Activated naive CD8-positive, alpha-beta T cell treated with anti-CD3 and anti-CD28 coated beads for 36 hours (primary cell): ENCODE measurements around the gene ALAS1. TPM values are rescaled to one million over a fixed set of nuclear protein-coding genes. Genes with fewer than 3 reads are reported as not detected.

Experiments
- DNase-seq: peaks from one replicate; pipeline ENCODE4 v3.0.0; 2021
- H3K27ac Mint-ChIP-seq: one replicate; pipeline ENCODE4 v1.8.0; 2022; ENCODE audit warnings: mild to moderate bottlenecking, moderate library complexity, mixed read lengths
- H3K27me3 Mint-ChIP-seq: one replicate; pipeline ENCODE4 v1.8.0; 2022; ENCODE audit warnings: mild to moderate bottlenecking, mixed read lengths
- H3K36me3 Mint-ChIP-seq: one replicate; pipeline ENCODE4 v1.8.0; 2021; ENCODE audit warnings: mild to moderate bottlenecking, mixed read lengths
- H3K4me1 Mint-ChIP-seq: one replicate; pipeline ENCODE4 v1.8.0; 2021; ENCODE audit warnings: mixed read lengths
- H3K4me3 Mint-ChIP-seq: one replicate; pipeline ENCODE4 v1.8.0; 2022; ENCODE audit warnings: mild to moderate bottlenecking, moderate library complexity, mixed read lengths
- H3K9me3 Mint-ChIP-seq: one replicate; pipeline ENCODE4 v1.8.0; 2022; ENCODE audit warnings: mixed read lengths
- total RNA-seq, 2 experiments: library from RNA; stranded (reverse); gene quantifications; one replicate each; pipeline ENCODE4 v1.2.3, GENCODE V29; 2021

The ALAS1 gene
- total RNA-seq, 2 experiments from 2014 or later, result 59.4 to 63.0 TPM

- H3K36me3 Mint-ChIP-seq, result peaks cover 21% of the 10 kb centered on the region
- DNase-seq, result no peak
- peak overlapping the region; percentile 10 for H3K4me3 Mint-ChIP-seq
- H3K27ac Mint-ChIP-seq, result peak overlapping the region; percentile 70
- H3K9me3 Mint-ChIP-seq, result no peaks in the 10 kb centered on the region
- no peaks in the 10 kb centered on the region for H3K27me3 Mint-ChIP-seq
- peaks cover 60% of the 10 kb centered on the region for H3K4me1 Mint-ChIP-seq
Measured at GRCh38 chr3:52218937-52219650, 21.1 kb downstream of the ALAS1 start.

DNA sequence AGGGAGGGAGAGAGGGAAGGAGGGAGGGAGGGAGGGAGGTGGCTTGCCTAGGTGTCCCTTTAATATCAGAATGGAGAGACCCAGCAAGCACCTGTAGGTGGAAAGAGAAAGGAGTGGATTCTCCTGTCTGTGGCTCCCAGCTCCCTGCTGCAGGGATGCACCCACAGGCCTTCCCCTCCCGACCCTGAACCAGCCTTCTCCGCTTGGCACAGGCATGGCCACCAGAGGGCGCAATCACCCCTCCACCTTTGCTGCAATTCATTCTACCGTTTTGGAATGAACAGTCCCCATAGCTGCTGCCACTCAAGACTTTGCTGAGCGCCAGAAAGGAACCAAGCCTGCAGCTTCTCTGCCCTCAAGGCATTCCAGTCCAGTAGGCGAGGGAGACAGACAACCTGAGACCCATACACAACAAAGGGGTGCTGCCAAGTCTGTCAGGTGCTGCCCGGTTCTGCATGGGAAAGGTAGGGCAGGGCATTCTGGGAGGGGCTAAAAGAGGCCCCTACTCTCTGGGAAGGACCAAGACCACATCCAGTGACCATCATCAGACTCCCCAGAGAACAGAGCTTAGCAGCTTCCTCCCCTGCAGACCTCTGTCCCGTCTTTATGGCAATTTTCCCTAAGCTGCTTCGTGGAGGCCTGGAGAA is 22.5 kb downstream of the ALAS1 start:
- Mint-ChIP-seq H3K27me3 (no peaks in the 10 kb centered on the region), H3K4me3 (peak overlapping the region; percentile 25), H3K27ac (no peak overlapping the region), H3K36me3 (peaks cover 12% of the 10 kb centered on the region), H3K4me1 (peaks cover 71% of the 10 kb centered on the region), H3K9me3 (no peaks in the 10 kb centered on the region)
- peak; percentile 84 for DNase-seq

DNA sequence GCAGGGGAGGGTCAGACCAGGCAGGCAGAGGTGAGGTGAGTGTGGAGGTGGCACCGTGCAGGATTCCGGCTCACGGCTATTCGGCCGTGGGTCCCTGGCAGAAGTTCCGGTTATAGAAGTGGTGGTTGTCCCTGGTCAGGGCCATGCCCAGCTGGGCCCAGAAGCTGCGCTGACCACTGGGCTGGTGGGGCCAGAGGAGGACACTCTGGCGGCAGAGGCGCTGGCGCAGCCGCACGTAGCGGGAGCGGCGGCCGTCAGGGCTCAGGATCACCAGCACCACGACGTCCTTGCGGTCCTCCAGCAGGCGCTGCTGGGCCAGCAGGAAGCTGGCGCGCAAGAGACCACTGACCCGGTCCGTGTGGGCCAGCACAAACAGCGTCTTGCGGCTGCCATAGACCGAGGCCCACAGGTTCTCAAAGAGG is 23.2 kb downstream of the ALAS1 start:
- Mint-ChIP-seq H3K4me3 (no peak overlapping the region), H3K27ac (no peak overlapping the region), H3K4me1 (peaks cover 77% of the 10 kb centered on the region), H3K9me3 (no peaks in the 10 kb centered on the region), H3K36me3 (peaks cover 9% of the 10 kb centered on the region), H3K27me3 (no peaks in the 10 kb centered on the region)
- no peak for DNase-seq

DNA sequence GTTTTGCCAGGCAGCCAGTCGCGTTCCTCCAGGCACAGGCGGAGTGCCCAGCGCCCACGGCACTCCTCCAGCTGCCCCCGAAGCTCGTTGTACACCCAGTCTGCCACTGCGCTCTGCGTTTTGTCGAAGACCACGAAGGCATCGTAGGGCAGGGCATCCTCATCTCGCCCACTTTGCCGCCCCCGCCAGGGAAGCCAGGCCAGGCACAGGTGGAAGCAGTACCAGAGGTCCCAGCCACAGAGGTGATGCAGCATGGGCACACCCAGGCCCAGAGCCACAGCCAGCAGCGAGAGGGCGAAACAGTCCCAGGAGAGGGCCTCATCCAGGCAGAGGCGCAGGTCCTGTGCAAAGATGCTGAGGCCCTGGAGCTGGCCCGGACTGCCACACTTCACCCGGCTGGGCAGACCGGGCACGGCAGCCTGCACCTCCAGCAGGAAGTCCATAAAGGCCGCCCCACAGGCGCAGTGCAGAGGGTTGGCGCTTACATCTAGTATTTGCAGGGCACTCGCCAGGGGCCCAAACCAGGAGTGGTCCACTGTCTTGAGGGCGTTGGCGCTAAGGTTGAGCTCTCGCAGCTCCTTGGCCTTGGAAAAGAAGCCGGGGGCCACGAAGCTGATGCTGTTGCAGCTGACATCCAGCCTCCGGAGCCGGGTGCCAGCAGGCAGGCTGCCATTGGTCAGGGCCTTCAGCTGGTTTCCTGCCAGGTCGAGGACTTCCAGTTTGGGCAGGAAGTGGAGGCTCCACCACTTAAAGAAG is 23.8 kb downstream of the ALAS1 start:
- Mint-ChIP-seq H3K4me1 (peaks cover 80% of the 10 kb centered on the region), H3K27me3 (no peaks in the 10 kb centered on the region), H3K9me3 (no peaks in the 10 kb centered on the region), H3K36me3 (peaks cover 10% of the 10 kb centered on the region), H3K4me3 (peak overlapping the region; percentile 79), H3K27ac (peak overlapping the region; percentile 77)
- DNase-seq, result peak; percentile 65

- Mint-ChIP-seq H3K9me3 (no peaks in the 10 kb centered on the region), H3K27ac (peak overlapping the region; percentile 77), H3K4me1 (peaks cover 75% of the 10 kb centered on the region), H3K27me3 (no peaks in the 10 kb centered on the region), H3K36me3 (peaks cover 7% of the 10 kb centered on the region), H3K4me3 (peak overlapping the region; percentile 79)
- no peak for DNase-seq
Measured at GRCh38 chr3:52222319-52223221, 24.6 kb downstream of the ALAS1 start.

DNA sequence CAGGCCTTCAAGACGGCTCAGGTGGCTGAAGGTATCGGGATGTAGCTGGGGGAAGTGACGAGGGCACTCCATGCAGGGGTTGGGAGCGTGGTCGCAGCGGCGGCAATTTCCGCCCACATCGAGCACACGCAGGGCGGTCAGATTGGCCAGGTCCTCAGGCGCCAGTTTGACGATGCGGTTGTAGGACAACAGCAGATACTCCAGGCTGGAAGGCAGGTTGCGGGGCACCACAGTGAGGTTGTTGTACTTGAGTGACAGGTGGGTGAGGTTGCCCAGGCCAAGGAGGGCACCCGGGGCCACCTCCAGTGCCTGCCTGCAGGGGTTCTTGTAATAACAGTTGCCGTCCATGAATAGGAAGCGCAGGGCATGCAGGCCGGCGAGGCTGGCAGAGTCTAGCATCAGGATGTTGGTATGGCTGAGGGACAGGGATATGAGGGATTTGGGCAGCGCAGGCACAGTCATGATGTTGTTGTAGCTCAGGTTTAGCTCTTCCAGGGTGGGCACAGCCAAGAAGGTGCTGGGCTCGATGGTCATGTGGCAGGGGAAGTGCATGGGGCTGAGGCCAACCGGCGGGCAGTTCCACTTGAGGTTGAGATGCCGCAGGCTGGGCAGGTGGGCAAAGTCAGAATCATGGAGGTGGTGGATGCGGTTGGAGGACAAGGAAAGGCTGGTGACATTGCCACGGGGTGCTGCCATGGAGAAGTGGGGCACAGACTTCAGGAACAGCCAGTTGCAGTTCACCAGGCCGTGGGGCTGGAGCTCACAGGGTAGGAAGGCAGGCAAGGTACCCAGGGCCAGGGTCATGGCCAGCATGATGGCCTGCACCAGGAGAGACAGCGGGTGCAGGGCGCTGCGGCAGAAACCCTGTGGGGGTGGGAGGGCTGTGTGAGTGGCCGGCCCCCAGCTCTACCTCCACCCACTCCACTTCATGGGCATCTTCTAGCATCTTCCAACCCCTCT is 25.8 kb downstream of the ALAS1 start:
- Mint-ChIP-seq H3K27ac (peak overlapping the region; percentile 90), H3K36me3 (peaks cover 7% of the 10 kb centered on the region), H3K9me3 (no peaks in the 10 kb centered on the region), H3K4me1 (peaks cover 64% of the 10 kb centered on the region), H3K4me3 (no peak overlapping the region), H3K27me3 (no peaks in the 10 kb centered on the region)
- no peak for DNase-seq

DNA sequence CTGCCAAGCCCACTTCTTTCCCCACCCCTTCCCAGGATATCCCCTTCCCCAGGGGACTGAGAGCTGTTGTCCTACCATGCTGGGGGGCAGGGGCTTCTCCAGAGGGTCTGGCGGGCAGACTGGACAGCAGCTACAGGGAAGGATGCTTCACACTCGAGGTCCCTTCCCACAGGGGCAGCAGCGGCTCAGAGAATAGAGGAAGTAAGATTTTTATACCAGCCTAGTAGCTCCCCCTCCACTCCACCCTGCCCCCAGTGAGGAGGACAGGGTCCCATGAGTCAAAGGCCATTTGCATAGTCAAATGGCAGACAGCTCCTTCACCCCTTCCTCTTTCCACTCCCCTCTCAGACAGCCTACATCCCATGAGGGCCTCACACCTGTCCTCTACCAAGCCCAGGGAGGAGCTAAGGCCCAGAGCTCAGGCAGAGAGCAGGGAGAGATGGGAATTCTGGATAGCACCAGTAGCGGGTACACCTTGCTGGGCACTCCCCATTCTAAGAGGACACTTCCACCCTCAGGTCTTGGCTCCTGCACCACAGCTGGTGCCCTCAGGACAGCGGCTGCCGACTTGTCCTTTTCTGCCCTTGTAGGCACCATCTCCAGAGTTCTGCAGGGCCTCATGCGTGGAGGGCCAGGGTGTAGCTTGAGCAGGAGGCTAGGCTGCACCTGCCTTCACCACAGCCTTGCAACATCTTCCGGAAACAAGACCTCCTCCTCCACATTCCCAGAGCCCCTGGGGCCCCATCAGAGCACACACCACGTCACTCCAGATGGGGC is 27.7 kb downstream of the ALAS1 start, which contains the start of gene TLR9:
Gene TLR9 (minus strand): TSS at position 194 of the 777 bp plus-strand sequence. CDS start 116 bp downstream, at position 78.
- Mint-ChIP-seq H3K27ac (peak within 1 kb of the TSS; percentile 90), H3K4me1 (peaks cover 52% of the 10 kb centered on the region), H3K9me3 (no peaks in the 10 kb centered on the region), H3K36me3 (peaks cover 8% of the 10 kb centered on the region), H3K27me3 (no peaks in the 10 kb centered on the region), H3K4me3 (peak within 1 kb of the TSS; percentile 62)
- DNase-seq, result peak; percentile 52

DNA sequence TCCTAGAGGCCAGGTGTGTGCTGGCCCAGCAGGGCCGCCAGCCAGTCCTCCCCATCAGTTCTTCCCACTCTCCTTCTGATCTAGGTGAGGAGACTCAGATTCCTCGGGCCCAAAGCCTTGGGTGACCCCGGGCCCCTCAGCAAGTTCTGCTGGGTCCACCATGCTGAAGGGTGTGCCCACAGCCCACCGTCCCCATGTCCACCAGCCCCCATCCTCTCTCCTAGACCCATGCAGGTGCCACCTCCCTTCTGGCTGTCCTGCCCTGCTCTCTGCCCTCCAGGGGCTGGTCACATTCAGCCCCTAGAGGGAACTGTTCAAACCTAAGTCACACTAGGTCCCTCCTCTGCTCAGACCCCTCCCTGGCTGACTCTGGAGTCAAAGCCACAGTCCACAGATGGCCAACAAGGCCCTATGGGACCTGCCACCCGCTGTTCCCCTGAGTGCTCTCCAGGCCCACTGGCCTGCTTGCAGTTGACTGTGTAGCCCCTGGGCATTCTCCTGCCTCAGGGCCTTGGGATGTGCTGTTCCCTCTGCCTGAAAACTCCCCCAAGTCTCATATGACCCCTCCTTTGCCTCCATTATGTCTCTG is 28.4 kb downstream of the ALAS1 start:
- Mint-ChIP-seq H3K4me3 (peak overlapping the region; percentile 62), H3K9me3 (no peaks in the 10 kb centered on the region), H3K4me1 (peaks cover 50% of the 10 kb centered on the region), H3K27me3 (no peaks in the 10 kb centered on the region), H3K27ac (peak overlapping the region; percentile 90), H3K36me3 (peaks cover 12% of the 10 kb centered on the region)
- no peak for DNase-seq

- no peak overlapping the region for H3K4me3 Mint-ChIP-seq
- H3K27me3 Mint-ChIP-seq, result no peaks in the 10 kb centered on the region
- H3K4me1 Mint-ChIP-seq, result peaks cover 47% of the 10 kb centered on the region
- no peaks in the 10 kb centered on the region for H3K9me3 Mint-ChIP-seq
- DNase-seq, result no peak
- peak overlapping the region; percentile 90 for H3K27ac Mint-ChIP-seq
- peaks cover 16% of the 10 kb centered on the region for H3K36me3 Mint-ChIP-seq
Measured at GRCh38 chr3:52227117-52227516, 29.2 kb downstream of the ALAS1 start.

DNA sequence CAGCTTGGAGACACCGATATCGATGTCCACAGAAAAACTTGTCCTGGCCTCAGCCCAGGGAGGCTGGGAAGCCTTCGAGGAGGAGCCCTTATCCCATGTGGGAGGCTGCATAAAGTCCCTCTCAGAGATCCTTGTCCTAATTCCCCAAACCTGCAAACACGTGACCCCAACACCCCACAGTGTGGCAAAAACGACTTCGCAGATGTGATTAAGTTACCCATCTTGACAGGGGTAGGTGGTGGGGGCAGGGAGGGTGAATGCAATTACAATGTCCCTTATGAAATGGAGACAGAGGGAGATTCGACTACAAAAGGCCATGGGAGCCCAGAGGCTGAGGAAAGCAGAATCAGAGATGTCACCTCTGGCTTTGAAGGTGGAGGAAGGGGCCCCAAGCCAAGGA is 29.8 kb downstream of the ALAS1 start:
- peaks cover 19% of the 10 kb centered on the region for H3K36me3 Mint-ChIP-seq
- H3K9me3 Mint-ChIP-seq, result no peaks in the 10 kb centered on the region
- DNase-seq, result no peak
- peak overlapping the region; percentile 20 for H3K27ac Mint-ChIP-seq
- H3K27me3 Mint-ChIP-seq, result no peaks in the 10 kb centered on the region
- H3K4me1 Mint-ChIP-seq, result peaks cover 46% of the 10 kb centered on the region
- H3K4me3 Mint-ChIP-seq, result no peak overlapping the region

- Mint-ChIP-seq H3K36me3 (peaks cover 19% of the 10 kb centered on the region), H3K27me3 (no peaks in the 10 kb centered on the region), H3K27ac (peak overlapping the region; percentile 20), H3K4me1 (peaks cover 42% of the 10 kb centered on the region), H3K4me3 (no peak overlapping the region), H3K9me3 (no peaks in the 10 kb centered on the region)
- no peak for DNase-seq
Measured at GRCh38 chr3:52228266-52228665, 30.3 kb downstream of the ALAS1 start.

DNA sequence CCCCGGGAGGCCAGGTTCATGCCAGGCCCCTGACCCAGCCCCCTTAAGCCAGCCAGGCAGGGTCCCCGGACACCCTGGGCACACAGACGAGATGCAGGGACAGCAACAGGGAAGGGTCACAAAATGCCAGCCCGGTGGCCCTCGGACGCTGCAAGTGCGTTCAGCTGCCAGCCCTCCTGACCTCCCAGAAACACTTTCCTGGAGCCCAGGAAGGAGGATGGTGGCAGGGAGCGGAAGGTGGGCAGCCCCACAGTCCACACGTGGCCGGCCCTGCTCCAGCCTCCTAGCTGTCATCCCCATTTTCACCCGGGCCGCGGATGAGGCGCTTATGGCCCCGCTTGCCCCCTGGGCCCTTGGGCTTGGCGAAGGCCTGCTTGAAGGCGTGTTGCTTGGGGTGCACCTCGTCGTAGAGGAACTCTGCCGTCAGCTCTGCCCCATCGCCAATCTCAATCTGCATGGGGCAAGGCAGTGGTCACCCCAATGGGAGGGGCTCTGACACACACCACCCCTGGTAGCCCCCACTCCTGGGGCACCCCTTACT is 30.9 kb downstream of the ALAS1 start:
- Mint-ChIP-seq H3K36me3 (peaks cover 20% of the 10 kb centered on the region), H3K4me3 (no peak overlapping the region), H3K27me3 (no peaks in the 10 kb centered on the region), H3K27ac (no peak overlapping the region), H3K4me1 (peaks cover 40% of the 10 kb centered on the region), H3K9me3 (no peaks in the 10 kb centered on the region)
- DNase-seq, result no peak
